Neural cell (in vitro differentiated cells): ENCODE measurements around the gene KIF5C. TPM values are rescaled to one million over a fixed set of nuclear protein-coding genes. Genes with fewer than 3 reads are reported as not detected.

Experiments
- H2AFZ ChIP-seq: fragments of 200-600, 300-800 bp; sonication (generic), shearing (Covaris generic); 2 replicates; pipeline ENCODE4 v1.6.0; 2014; ENCODE audit warnings: low read depth, mild to moderate bottlenecking, antibody characterized with exemption, low read length, moderate library complexity
- H3F3A ChIP-seq: fragments of 200-600 bp; shearing (Covaris generic); 2 replicates; pipeline ENCODE4 v1.6.1; 2016; ENCODE audit warnings: mild to moderate bottlenecking, moderate library complexity, mixed read lengths, antibody characterized with exemption, low read length; ENCODE audit not compliant: insufficient read depth, poor library complexity, severe bottlenecking
- H3K27ac ChIP-seq: fragments of 200-600, 300-800 bp; sonication (generic), shearing (Covaris generic); 2 replicates; pipeline ENCODE4 v1.5.1; 2014; ENCODE audit warnings: mild to moderate bottlenecking, low read length, moderate library complexity
- H3K27me3 ChIP-seq: fragments of 300-800, 200-600 bp; sonication (generic), shearing (Covaris generic); 2 replicates; pipeline ENCODE4 v1.6.0; 2014; ENCODE audit warnings: mild to moderate bottlenecking, low read depth, low read length, moderate library complexity; ENCODE audit not compliant: insufficient read depth
- H3K36me3 ChIP-seq: fragments of 300-800, 200-600 bp; sonication (generic), shearing (Covaris generic); 2 replicates; pipeline ENCODE4 v1.5.1; 2014; ENCODE audit warnings: mild to moderate bottlenecking, antibody characterized with exemption, low read length, moderate library complexity; ENCODE audit not compliant: insufficient read depth
- H3K4me2 ChIP-seq: fragments of 300-800, 200-600 bp; sonication (generic), shearing (Covaris generic); 2 replicates; pipeline ENCODE4 v1.6.0; 2014; ENCODE audit warnings: mild to moderate bottlenecking, low read length
- H3K4me3 ChIP-seq: fragments of 300-800, 200-600 bp; sonication (generic), shearing (Covaris generic); 2 replicates; pipeline ENCODE4 v1.5.1; 2014; ENCODE audit warnings: mild to moderate bottlenecking, low read length, moderate library complexity
- H3K79me2 ChIP-seq: fragments of 200-600 bp; shearing (Covaris generic); replicated peaks from 2 replicates; pipeline ENCODE4 v1.6.0; 2014; ENCODE audit warnings: mild to moderate bottlenecking, low read length, moderate library complexity; ENCODE audit not compliant: insufficient read depth
- H3K9ac ChIP-seq: fragments of 300-800, 200-600 bp; sonication (generic), shearing (Covaris generic); 2 replicates; pipeline ENCODE4 v1.6.1; 2016; ENCODE audit warnings: mild to moderate bottlenecking, low read length, mixed read lengths
- H3K9me2 ChIP-seq: fragments of 200-600 bp; shearing (Covaris generic); 2 replicates; pipeline ENCODE4 v1.6.1; 2016; ENCODE audit warnings: mild to moderate bottlenecking, low read length, mixed read lengths; ENCODE audit not compliant: insufficient read depth
- H3K9me3 ChIP-seq: fragments of 200-600, 300-800 bp; sonication (generic), shearing (Covaris generic); 2 replicates; pipeline ENCODE4 v1.6.1; 2016; ENCODE audit warnings: mild to moderate bottlenecking, mixed run types, low read length, moderate library complexity, mixed read lengths
- H4K20me1 ChIP-seq: fragments of 200-600 bp; shearing (Covaris generic); 2 replicates; pipeline ENCODE4 v1.6.1; 2016; ENCODE audit warnings: mild to moderate bottlenecking, mixed run types; ENCODE audit not compliant: insufficient read depth
- CTCF ChIP-seq: fragments of 450-650 bp; IDR thresholded peaks from 2 replicates; pipeline ENCODE4 v1.5.1; 2014; ENCODE audit warnings: antibody characterized with exemption, mild to moderate bottlenecking, moderate library complexity; ENCODE audit not compliant: poor library complexity, severe bottlenecking
- EP300 ChIP-seq: fragments of 450-650 bp; conservative IDR thresholded peaks from 2 replicates; pipeline ENCODE4 v1.6.1; 2014; ENCODE audit warnings: antibody characterized with exemption, mild to moderate bottlenecking, moderate library complexity; ENCODE audit not compliant: poor library complexity, severe bottlenecking
- EZH2 ChIP-seq: fragments of 200-600, 300-800 bp; shearing (Covaris generic), sonication (generic); IDR thresholded peaks from 2 replicates; pipeline ENCODE4 v1.6.1; 2014; ENCODE audit warnings: antibody characterized with exemption, low read length, borderline replicate concordance, mild to moderate bottlenecking; ENCODE audit not compliant: insufficient read depth, poor library complexity, severe bottlenecking
- MXI1 ChIP-seq: fragments of 450-650 bp; conservative IDR thresholded peaks from 2 replicates; pipeline ENCODE4 v1.6.1; 2014; ENCODE audit warnings: antibody characterized with exemption, mild to moderate bottlenecking; ENCODE audit not compliant: poor library complexity, severe bottlenecking
- POLR2AphosphoS5 ChIP-seq: IDR thresholded peaks from 2 replicates; pipeline ENCODE4 v1.6.1; 2012
- RAD21 ChIP-seq: fragments of 450-650 bp; conservative IDR thresholded peaks from 2 replicates; pipeline ENCODE4 v1.6.1; 2014; ENCODE audit warnings: antibody characterized with exemption, mild to moderate bottlenecking, moderate library complexity
- REST ChIP-seq: IDR thresholded peaks from 2 replicates; pipeline ENCODE4 v1.6.1; 2012; ENCODE audit warnings: borderline replicate concordance
- SMC3 ChIP-seq: fragments of 450-650 bp; conservative IDR thresholded peaks from 2 replicates; pipeline ENCODE4 v1.6.1; 2014; ENCODE audit warnings: antibody characterized with exemption, mild to moderate bottlenecking, moderate library complexity; ENCODE audit not compliant: poor library complexity
- TAF1 ChIP-seq: IDR thresholded peaks from 2 replicates; pipeline ENCODE4 v1.6.1; 2012; ENCODE audit warnings: low read depth
- polyA plus RNA-seq: library from polyadenylated mRNA; depleted of rRNA; stranded (reverse); fragments of >200 nt; gene quantifications from 2 replicates; pipeline ENCODE4 v1.2.3, GENCODE V29; 2014

KIF5C gene
- polyA plus RNA-seq, 1 donor from 2014 or later, result 527 TPM

GRCh38 chr2:149001496-149001895 is 126.5 kb downstream of the KIF5C start:
- no peak overlapping the region for H3K27ac ChIP-seq
- H2AFZ ChIP-seq, result no peak overlapping the region
- no peaks in the 10 kb centered on the region for H3F3A ChIP-seq
- no peaks in the 10 kb centered on the region for H3K9me3 ChIP-seq
- H3K36me3 ChIP-seq, result peaks cover 20% of the 10 kb centered on the region
- no peaks in the 10 kb centered on the region for H3K27me3 ChIP-seq
- no peaks in the 10 kb centered on the region for H3K9me2 ChIP-seq
- no peak overlapping the region for H3K9ac ChIP-seq
- TF ChIP-seq MXI1, result no peak
- TF ChIP-seq REST, result no peak
- no peak for TF ChIP-seq SMC3
- no peak for TF ChIP-seq EZH2
- TF ChIP-seq POLR2AphosphoS5, result no peak
- no peak for TF ChIP-seq CTCF
- TF ChIP-seq TAF1, result no peak
- TF ChIP-seq RAD21, result no peak
- TF ChIP-seq EP300, result no peak
- H3K4me3 ChIP-seq, result no peak overlapping the region
- H4K20me1 ChIP-seq, result no peaks in the 10 kb centered on the region
- no peak overlapping the region for H3K4me2 ChIP-seq
- H3K79me2 ChIP-seq, result no peaks in the 10 kb centered on the region

GRCh38 chr2:149002378-149002890 is 127.4 kb downstream of the KIF5C start:
- H3K4me2 ChIP-seq, result no peak overlapping the region
- no peaks in the 10 kb centered on the region for H3K9me3 ChIP-seq
- no peaks in the 10 kb centered on the region for H3K79me2 ChIP-seq
- H3K27ac ChIP-seq, result no peak overlapping the region
- no peaks in the 10 kb centered on the region for H3F3A ChIP-seq
- H3K36me3 ChIP-seq, result peaks cover 20% of the 10 kb centered on the region
- TF ChIP-seq REST (no peak), TAF1 (no peak), EP300 (no peak), MXI1 (no peak), CTCF (no peak), SMC3 (no peak), RAD21 (no peak), EZH2 (no peak), POLR2AphosphoS5 (no peak)
- no peaks in the 10 kb centered on the region for H3K27me3 ChIP-seq
- no peak overlapping the region for H2AFZ ChIP-seq
- no peak overlapping the region for H3K9ac ChIP-seq
- no peak overlapping the region for H3K4me3 ChIP-seq
- no peaks in the 10 kb centered on the region for H3K9me2 ChIP-seq
- no peaks in the 10 kb centered on the region for H4K20me1 ChIP-seq
